ENCODE data around the gene PPP1R13L.

PPP1R13L gene

DNA sequence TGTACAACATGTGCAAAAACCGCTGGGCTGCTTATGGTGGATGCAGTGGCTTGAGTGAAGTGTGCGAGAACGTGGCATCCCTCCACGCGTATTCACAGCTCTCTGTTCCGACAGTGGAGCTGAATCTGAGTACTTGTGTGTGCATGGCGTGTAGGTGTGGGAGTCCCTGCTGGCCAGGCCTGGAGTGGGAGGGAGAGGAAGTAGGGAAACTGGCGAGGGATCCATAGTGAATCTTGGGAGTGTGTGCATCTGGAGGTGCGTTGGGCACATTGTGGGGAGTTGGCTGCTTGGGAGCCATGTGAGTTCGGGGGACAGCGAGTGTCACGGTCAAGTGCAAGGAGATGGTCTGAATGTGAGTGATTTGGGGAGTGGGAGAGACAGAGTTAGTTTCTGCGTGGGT, 62.0 kb downstream of the PPP1R13L start:
- H3K79me2 ChIP-seq (ENCODE audit: insufficient read depth, low read length): no peaks in the 10 kb centered on the region
- H3K27me3 ChIP-seq (ENCODE audit: insufficient read depth, low read length, poor library complexity, severe bottlenecking): no peaks in the 10 kb centered on the region
- H3K4me1 ChIP-seq (ENCODE audit: insufficient read depth, low read length, poor library complexity, severe bottlenecking): no peaks in the 10 kb centered on the region
- no peaks in the 10 kb centered on the region for H3F3A ChIP-seq (ENCODE audit: low read depth)
- no peaks in the 10 kb centered on the region for H3K9me2 ChIP-seq (replicated peaks; ENCODE audit: low read depth, low read length)
- TF ChIP-seq CTCF (conservative IDR thresholded peaks at IDR 0.05; ENCODE audit: low read length) (no peak), EZH2phosphoT487 (IDR thresholded peaks at IDR 0.05; ENCODE audit: borderline replicate concordance) (no peak)
- no peak overlapping the region for H3K9ac ChIP-seq (ENCODE audit: low read depth, low read length, poor library complexity, severe bottlenecking)
- H3K4me2 ChIP-seq (ENCODE audit: low read depth, low read length, poor library complexity, severe bottlenecking): no peak overlapping the region
- no peaks in the 10 kb centered on the region for H3K36me3 ChIP-seq (ENCODE audit: insufficient read depth, low read length)
- no peak overlapping the region for H2AFZ ChIP-seq (ENCODE audit: low read length)
- no peaks in the 10 kb centered on the region for H3K9me3 ChIP-seq (ENCODE audit: insufficient read depth, low read depth, low read length)
- H4K20me1 ChIP-seq (ENCODE audit: insufficient read depth, low read length, poor library complexity, severe bottlenecking): no peaks in the 10 kb centered on the region
- no peak overlapping the region for H3K4me3 ChIP-seq (ENCODE audit: low read length, poor library complexity, severe bottlenecking)

DNA sequence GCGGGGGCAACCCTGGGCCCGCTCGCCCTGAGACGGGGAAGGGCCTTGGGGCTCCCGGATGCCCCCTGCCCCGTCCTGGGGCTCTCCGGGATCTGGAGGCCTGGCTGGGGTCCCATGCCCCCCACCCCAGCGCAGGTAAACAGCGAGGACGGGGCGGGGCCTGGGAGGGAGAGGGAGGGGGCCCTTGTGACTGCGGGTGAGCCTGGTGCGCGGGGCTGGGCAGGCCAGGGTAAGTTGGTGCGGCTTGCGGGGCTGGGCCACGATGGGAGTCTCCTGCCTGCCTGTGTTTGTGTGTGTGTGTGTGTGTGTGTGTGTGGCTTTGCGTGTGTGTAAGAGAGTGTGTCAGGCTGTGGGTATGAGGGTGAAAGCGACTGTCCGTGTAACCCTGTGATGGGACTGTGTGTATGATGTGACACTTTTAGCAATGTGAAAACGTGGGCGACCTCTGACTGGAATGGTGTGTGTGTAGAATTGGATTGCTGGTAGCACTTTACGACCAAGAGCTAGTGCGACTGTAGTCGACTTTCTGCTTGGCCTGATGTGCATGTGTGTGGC, 63.9 kb downstream of the PPP1R13L start:
- H3F3A ChIP-seq (ENCODE audit: low read depth): no peaks in the 10 kb centered on the region
- no peaks in the 10 kb centered on the region for H3K36me3 ChIP-seq (ENCODE audit: insufficient read depth, low read length)
- no peaks in the 10 kb centered on the region for H3K79me2 ChIP-seq (ENCODE audit: insufficient read depth, low read length)
- TF ChIP-seq EZH2phosphoT487 (IDR thresholded peaks at IDR 0.05; ENCODE audit: borderline replicate concordance) (no peak), CTCF (conservative IDR thresholded peaks at IDR 0.05; ENCODE audit: low read length) (no peak)
- H4K20me1 ChIP-seq (ENCODE audit: insufficient read depth, low read length, poor library complexity, severe bottlenecking): no peaks in the 10 kb centered on the region
- H3K4me3 ChIP-seq (ENCODE audit: low read length, poor library complexity, severe bottlenecking): no peak overlapping the region
- H3K9me2 ChIP-seq (replicated peaks; ENCODE audit: low read depth, low read length): no peaks in the 10 kb centered on the region
- no peaks in the 10 kb centered on the region for H3K9me3 ChIP-seq (ENCODE audit: insufficient read depth, low read depth, low read length)
- H2AFZ ChIP-seq (ENCODE audit: low read length): no peak overlapping the region
- no peak overlapping the region for H3K4me2 ChIP-seq (ENCODE audit: low read depth, low read length, poor library complexity, severe bottlenecking)
- H3K27me3 ChIP-seq (ENCODE audit: insufficient read depth, low read length, poor library complexity, severe bottlenecking): no peaks in the 10 kb centered on the region
- no peak overlapping the region for H3K9ac ChIP-seq (ENCODE audit: low read depth, low read length, poor library complexity, severe bottlenecking)
- no peaks in the 10 kb centered on the region for H3K4me1 ChIP-seq (ENCODE audit: insufficient read depth, low read length, poor library complexity, severe bottlenecking)

DNA sequence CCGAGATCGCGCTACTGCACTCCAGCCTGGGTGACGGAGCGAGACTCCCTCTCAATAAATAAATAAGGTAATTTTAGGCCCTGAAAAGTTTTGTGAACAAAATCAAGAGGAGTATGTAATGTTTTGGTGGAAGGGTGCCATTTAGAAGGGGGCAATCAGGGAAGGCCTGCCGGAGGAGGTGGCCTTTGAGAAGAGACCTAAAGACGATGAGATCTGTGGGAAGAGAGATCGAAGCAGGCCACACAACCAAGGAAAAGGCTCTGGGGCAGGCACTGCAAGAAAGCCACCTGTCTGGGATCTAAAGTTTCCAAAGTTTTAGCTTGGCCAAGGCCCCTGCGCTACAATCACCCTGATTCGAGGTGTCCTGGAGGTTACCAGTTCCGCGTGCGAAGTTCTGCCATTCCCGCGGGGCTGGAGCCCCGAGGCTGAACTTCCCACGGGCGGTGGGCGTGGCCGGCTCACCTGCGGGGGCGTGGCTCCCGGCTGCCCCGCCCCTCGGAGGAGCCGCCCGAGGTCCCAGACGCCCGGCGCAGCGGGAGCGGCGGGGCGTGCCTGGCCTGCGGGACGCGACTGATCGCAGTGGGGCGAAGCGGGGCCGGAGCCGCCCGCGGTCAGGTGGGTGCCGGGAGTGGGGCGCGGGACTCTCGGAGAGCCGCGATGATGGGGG, 64.5 kb downstream of the PPP1R13L start, which contains the start of gene KLC3:
Gene KLC3, plus strand, starts transcription at position 519 of the 667 bp plus-strand sequence. CDS start 4,792 bp downstream, outside the sequence.
- H3K9ac ChIP-seq (ENCODE audit: low read depth, low read length, poor library complexity, severe bottlenecking): no peak within 1 kb of the TSS
- H3K36me3 ChIP-seq (ENCODE audit: insufficient read depth, low read length): no peaks in the 10 kb centered on the region
- no peaks in the 10 kb centered on the region for H3F3A ChIP-seq (ENCODE audit: low read depth)
- H4K20me1 ChIP-seq (ENCODE audit: insufficient read depth, low read length, poor library complexity, severe bottlenecking): no peaks in the 10 kb centered on the region
- no peaks in the 10 kb centered on the region for H3K9me2 ChIP-seq (replicated peaks; ENCODE audit: low read depth, low read length)
- no peak within 1 kb of the TSS for H3K4me2 ChIP-seq (ENCODE audit: low read depth, low read length, poor library complexity, severe bottlenecking)
- no peaks in the 10 kb centered on the region for H3K9me3 ChIP-seq (ENCODE audit: insufficient read depth, low read depth, low read length)
- H2AFZ ChIP-seq (ENCODE audit: low read length): no peak within 1 kb of the TSS
- no peaks in the 10 kb centered on the region for H3K4me1 ChIP-seq (ENCODE audit: insufficient read depth, low read length, poor library complexity, severe bottlenecking)
- no peaks in the 10 kb centered on the region for H3K27me3 ChIP-seq (ENCODE audit: insufficient read depth, low read length, poor library complexity, severe bottlenecking)
- no peak within 1 kb of the TSS for H3K4me3 ChIP-seq (ENCODE audit: low read length, poor library complexity, severe bottlenecking)
- TF ChIP-seq CTCF (conservative IDR thresholded peaks at IDR 0.05; ENCODE audit: low read length): no peak
- TF ChIP-seq EZH2phosphoT487 (IDR thresholded peaks at IDR 0.05; ENCODE audit: borderline replicate concordance): no peak
- no peaks in the 10 kb centered on the region for H3K79me2 ChIP-seq (ENCODE audit: insufficient read depth, low read length)
